Tibial nerve (tissue), 4 donors: ENCODE results near the gene MAP9.
A peak's percentile ranks its signal among the peaks of the same experiment; 100 is the strongest.

Experiments used
- CTCF ChIP-seq, 5 experiments: fragments of 200-600 bp in 3 of 5; fragments of 450-650 bp in 2 of 5; sonication (generic) in 3 of 5; IDR thresholded peaks; one replicate each; pipeline ENCODE4 v1.5.1; 2016 to 2019; ENCODE audit warnings: antibody characterized with exemption in 5 of 5, mild to moderate bottlenecking in 3 of 5, moderate library complexity in 2 of 5
- EP300 ChIP-seq, 2 donors: sonication (generic); formaldehyde crosslinking; IDR thresholded peaks; one replicate each; pipeline ENCODE4 v1.6.1; 2017; ENCODE audit warnings: antibody characterized with exemption in 2 of 2, mild to moderate bottlenecking in 1 of 2
- POLR2A ChIP-seq, 2 donors: fragments of 450-650 bp; IDR thresholded peaks; one replicate each; pipeline ENCODE4 v1.6.1; 2017; ENCODE audit warnings: antibody characterized with exemption in 2 of 2, mild to moderate bottlenecking in 2 of 2, moderate library complexity in 2 of 2

- TF ChIP-seq POLR2A (IDR thresholded peaks at IDR 0.05) (no peak), CTCF (IDR thresholded peaks at IDR 0.05) (no peak), EP300 (IDR thresholded peaks at IDR 0.05) (peak in 1 of 2 donors; percentile 18)
Measured at GRCh38 chr4:155376387-155377268, at the start of gene MAP9.
